ENCODE measurements around the gene MPP7.
"Not testable (repeated sequence)": the region's sequence is repeated elsewhere in the genome, so short reads cannot be mapped to it uniquely, and the experiment has no call there.

Gene MPP7
- total RNA-seq = 48.6 to 71.4 (median 62.7) reads per million in 4 donors

DNA sequence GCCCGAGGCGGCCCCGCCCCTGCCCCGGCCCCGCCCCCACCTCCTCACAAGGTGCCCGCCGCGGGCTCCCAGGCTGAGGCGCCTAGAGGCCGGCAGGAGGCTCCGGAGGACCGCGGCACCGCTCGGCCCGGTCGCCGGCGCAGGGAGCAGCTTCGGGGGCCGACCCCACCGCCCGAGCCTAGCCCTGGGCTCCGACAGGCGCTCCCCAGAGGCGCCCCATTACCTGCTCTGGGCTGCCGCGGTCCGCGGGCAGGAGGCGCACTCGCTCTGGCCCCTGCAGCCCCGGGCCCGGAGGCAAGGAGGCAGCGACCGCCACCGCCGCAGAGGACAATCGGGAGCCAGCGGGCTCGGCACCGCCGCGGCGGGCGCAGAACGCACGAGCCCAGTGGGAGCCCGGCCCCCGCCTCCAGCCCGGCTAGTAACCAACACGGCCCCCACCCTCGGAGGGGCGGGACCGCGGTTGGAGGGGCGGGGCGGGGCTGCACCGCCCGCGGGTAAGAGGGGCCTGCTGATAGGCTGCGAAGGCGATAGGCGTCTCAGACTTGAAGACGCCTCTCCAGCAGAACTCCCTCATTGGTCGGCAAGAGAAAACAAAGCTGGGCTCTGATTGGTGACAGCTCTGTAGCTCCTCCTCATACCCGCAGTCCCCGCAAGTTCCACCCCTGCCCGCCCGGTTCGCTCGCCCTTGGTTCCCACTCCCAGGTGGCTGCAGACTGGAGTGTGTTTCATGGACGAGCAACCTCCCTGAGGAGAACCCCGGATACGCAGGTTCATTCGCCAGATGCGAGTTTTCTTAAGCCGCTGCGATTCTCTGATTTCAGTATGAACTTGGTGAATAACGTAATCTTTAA lies at the start of gene MPP7:
MPP7 (minus strand) TSS at position 427 of the 851 bp plus-strand sequence. CDS start 64,460 bp downstream, outside the sequence.
- peak; percentile 90 to 97 (median 93) for DNase-seq

GRCh38 chr10:28349892-28350291 lies 47.0 kb upstream of the MPP7 start:
- DNase-seq = no peak

DNA sequence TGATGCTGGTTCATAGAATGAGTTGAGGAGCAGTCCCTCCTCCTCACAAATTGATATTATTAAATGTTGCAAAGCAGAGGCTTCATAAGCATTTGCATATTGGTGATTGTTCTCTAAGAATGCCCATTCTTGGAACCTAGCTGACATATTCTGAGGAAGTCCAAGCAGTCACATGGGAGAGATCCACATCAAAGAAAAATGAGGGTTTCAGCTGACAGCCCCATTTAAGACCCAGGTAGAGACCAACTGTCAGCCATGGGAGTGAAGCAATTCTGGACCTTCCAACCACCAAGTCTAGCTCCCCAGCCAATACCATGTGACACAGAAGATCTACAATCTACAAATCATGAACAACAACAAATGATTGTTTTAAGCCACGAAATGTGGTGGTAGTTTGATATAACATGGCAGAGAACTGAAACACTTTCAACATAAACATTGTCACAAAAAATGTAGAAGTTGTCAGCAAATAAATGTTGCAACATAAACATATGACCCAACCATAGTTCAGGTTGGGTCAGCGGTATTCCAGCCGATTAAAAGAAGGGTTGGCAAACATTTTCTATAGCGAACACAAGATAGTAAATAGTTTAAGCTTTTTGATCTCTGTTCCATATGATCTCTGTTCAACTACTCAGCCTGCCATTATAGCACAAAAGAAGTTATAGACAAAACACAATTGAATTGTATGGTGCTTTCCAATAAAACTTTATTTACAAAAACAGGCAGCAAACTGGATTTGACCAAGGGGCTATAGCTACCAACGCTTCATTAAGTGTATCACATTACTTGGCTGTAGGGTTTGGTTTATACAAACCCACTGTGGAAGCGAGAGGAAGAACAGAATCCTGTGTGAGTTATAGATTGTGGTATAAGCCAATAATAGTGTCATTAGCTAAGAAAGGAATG lies 41.4 kb upstream of the MPP7 start:
- DNase-seq = peak in 1 of 5 donors; percentile 8

GRCh38 chr10:28343252-28343651 lies 40.4 kb upstream of the MPP7 start:
- no peak for DNase-seq

DNA sequence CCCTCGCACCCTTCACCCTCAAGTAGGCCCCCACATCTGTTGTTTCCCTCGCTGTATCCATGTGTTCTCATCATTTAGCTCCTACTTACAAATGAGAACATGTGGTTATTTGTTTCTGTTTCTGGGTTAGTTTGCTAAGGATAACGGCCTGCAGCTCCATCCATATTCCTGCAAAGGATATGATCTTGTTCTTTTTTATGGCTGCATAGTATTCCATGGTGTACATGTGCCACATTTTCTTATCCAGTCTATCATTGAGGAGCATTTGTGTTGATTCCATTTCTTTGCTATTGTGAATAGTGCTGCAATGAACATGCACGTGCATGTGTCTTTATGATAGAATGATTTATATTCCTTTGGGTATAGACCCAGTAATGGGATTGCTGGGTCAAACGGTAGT lies 38.8 kb upstream of the MPP7 start:
- DNase-seq = not testable (repeated sequence)

DNA sequence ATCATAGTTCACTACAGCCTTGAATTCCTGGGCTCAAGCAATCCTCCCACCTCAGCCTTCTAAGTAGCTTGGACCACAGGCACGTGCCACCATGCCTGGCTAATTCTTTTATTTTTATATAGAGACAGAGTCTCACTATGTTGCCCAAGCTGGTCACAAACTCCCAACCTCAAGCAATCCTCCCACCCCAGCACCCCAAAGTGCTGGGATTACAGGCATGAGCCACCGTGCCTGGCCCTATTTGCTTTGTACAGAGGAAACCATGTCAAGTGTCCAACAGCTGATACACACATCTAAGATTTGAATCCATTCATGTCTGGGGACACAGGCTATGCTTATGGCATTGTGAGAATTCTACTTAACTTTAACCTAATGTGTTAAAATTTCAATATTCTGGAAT lies 29.9 kb upstream of the MPP7 start:
- DNase-seq = no peak

DNA sequence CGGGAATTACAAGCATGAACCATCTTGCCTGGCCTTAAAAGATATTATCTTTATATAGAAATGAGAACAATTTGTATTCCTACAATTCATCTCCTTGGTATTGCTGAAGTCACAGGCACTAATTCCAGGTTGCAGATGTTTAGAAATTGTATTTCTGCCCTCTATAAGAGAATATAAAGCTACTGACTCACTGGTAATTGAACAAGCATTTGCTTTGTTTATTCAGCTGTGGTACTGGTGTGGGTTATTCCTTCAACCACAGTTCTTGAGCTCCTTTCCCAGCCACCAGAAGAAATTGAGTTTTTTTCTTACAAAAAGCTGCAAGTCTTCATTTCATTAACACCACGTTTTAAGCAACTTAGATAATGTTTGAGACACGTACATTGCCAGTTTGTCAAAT lies 29.0 kb upstream of the MPP7 start:
- DNase-seq = no peak

DNA sequence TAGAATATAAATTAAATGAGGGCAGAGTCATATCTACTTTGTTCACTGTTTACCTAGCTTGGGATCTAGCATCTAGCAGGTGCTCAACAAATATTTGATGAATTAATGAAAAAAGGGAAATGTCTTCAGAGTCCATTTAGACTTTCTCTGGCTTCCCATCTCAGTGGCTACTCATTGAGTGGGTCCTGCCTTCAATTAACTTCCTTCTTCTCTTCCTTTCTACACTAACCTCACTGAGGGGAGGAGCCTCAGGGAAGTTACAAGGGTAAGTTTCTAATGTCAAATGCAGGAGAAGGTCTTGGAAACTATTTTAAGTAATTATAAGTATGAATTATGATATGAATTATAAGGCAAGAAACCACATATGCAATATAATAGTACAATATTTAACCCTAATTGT lies 28.2 kb upstream of the MPP7 start:
- DNase-seq = no peak

DNA sequence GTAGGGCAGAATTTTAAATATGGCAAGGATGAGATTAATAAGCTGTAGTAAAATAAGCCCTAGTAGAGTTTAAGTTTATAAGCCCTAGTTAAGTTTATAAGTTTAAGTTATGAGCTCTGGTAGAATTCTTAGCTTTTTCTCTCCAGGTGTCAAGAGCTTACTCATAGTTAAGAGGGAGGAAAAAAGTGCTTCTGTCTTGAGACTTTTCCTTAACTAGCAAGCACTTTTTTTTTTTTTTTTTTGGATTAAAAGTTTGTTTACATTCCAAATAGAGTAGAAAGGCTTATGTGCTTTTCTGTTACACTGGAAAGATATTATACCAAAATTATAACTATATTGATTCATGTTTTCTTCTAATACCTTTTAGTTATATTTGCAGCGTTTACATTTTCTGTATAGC lies 25.5 kb upstream of the MPP7 start:
- no peak for DNase-seq

DNA sequence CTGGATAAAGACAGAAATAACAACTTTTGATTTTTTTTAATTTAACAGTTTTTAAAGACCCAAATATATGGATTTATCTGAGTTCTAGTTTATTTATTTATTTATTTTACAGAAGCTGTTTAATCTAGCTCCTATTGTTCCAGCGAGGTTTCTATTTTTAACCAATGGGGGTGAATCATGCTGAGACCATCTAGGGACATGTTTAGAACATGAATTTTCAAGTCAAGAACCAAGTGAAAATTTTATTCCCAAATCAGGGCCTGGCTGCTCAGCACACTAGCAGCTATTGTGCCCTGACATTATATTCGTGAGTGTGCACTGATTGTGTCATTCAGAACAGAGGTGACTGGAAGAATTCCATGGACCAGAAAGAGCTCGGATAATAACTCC lies 24.6 kb upstream of the MPP7 start:
- no peak for DNase-seq

GRCh38 chr10:28326516-28327490 lies 23.9 kb upstream of the MPP7 start:
- DNase-seq = no peak

GRCh38 chr10:28320799-28321198 lies 17.9 kb upstream of the MPP7 start:
- no peak for DNase-seq

- no peak for DNase-seq
Measured at GRCh38 chr10:28320090-28320489, 17.2 kb upstream of the MPP7 start.

- DNase-seq = not testable (repeated sequence)
Measured at GRCh38 chr10:28319061-28319460, 16.2 kb upstream of the MPP7 start.

- DNase-seq = no peak
Measured at GRCh38 chr10:28318626-28319025, 15.8 kb upstream of the MPP7 start.

DNA sequence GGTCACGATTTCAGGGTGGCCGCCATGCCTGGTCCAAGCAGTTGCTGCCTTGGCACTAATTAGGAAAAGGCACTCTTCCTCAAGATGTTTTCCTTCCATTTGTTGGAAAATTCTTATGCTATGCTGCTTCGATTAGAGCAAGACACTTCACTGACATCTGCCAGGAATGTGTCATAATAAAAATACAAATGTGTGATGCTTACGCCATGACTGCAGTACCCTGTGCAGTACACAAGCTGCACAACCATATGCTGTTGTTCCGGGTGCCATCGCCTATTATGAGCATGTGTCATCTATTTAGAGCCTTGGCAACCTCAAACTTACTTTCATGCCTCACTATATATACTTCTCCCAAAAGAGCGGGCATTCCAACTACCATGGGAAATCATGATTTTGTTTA lies 14.9 kb upstream of the MPP7 start:
- DNase-seq = no peak

DNA sequence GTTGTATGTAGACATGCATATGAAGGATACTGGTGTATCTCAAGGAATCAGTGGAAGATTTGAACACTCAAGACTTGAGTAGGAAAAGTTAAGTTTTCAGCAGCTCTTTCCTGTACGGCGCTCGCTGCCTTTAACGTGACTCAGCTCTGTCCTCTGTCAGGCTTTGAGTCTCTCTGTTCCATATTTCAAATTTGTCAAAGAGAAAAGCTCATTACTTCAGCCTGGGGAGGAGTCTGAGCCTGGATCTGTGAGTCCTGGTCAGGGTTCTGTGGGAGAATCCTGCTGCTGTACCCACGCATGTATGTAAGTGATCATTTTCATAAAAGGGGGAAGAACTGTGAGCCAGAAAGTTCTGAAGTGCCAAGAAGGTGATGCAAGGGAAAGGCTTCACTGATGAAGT lies 13.8 kb upstream of the MPP7 start:
- DNase-seq = no peak

DNA sequence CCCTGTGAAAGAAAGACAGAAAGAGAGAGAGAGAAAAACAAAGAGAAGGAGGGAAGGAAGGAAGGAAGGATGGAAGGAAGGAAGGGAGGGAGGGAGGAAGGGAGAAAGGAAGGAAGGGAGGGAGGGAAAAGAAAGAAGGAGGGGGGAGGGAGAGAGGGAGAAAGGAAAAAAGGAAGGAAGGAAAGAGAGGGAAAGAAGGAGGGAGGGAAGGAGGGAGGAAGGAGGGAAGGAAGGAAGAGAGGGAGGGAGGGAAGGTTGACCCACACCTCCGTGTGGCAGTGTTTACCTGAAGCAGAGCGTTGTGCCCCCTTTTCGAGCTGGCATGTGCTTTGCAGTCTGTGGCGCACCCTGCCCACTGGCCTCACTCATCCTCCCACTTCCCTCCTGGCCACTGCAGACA lies 12.3 kb upstream of the MPP7 start:
- no peak for DNase-seq

GRCh38 chr10:28314211-28314610 lies 11.3 kb upstream of the MPP7 start:
- no peak for DNase-seq

GRCh38 chr10:28312572-28312971 lies 9.7 kb upstream of the MPP7 start:
- no peak for DNase-seq

- no peak for DNase-seq
Measured at GRCh38 chr10:28311104-28311503, 8.2 kb upstream of the MPP7 start.

GRCh38 chr10:28307267-28307666 lies 4.4 kb upstream of the MPP7 start:
- DNase-seq = no peak

DNA sequence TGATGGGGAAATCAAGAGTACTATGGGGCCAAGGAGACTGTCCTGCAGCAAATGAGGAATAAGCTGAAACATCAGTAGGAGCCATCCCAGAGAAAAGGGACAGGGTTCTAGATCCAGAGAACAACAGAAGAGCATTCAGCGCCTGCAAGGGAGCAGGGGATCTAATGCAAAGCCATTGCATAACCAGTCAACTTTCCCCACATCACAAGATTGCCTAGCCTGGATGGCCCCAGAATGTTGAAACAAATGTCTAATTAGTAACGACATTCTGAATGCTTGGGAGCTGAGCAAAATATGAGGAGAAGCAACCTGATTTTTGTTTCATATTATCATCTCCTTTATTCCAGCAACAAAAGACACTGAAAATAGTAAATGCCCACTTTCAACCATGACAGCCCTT lies 2.7 kb upstream of the MPP7 start:
- no peak for DNase-seq

Measured in T-helper 1 cell (primary cell).